Measurements from ENCODE around the gene GRAMD2A.
"Not testable (repeated sequence)": the region's sequence is repeated elsewhere in the genome, so short reads cannot be mapped to it uniquely, and the experiment has no call there.

GRAMD2A gene

GRCh38 chr15:72182673-72183072 lies 14.9 kb downstream of the GRAMD2A start:
- DNase-seq, result no peak

- no peak for DNase-seq
Observed at GRCh38 chr15:72182244-72182643, 15.3 kb downstream of the GRAMD2A start.

- DNase-seq, result no peak
Observed at GRCh38 chr15:72180761-72181324, 16.7 kb downstream of the GRAMD2A start.

- no peak for DNase-seq
Observed at GRCh38 chr15:72179950-72180581, 17.5 kb downstream of the GRAMD2A start.

GRCh38 chr15:72178976-72179585 lies 18.5 kb downstream of the GRAMD2A start:
- DNase-seq, result no peak

DNA sequence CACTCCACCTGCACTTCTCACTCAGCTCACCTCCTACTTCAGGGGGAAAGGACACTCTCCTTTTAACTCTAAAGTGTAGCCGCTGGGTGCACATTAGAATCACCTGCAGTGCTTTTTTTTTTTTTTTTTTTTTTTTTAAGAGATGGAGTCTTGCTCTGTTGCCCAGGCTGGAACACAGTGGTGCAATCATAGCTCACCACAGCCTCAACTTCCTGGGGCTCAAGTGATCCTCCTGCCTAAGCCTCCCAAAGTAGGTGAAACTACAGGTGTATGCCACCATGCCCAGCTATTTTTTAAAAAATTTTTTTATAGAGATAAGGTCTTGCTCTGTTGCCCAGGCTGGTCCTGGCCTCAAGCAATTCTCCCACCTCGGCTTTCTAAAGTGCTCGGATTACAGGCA lies 20.8 kb downstream of the GRAMD2A start:
- DNase-seq, result no peak

- DNase-seq, result no peak
Observed at GRCh38 chr15:72176159-72176558, 21.4 kb downstream of the GRAMD2A start.

DNA sequence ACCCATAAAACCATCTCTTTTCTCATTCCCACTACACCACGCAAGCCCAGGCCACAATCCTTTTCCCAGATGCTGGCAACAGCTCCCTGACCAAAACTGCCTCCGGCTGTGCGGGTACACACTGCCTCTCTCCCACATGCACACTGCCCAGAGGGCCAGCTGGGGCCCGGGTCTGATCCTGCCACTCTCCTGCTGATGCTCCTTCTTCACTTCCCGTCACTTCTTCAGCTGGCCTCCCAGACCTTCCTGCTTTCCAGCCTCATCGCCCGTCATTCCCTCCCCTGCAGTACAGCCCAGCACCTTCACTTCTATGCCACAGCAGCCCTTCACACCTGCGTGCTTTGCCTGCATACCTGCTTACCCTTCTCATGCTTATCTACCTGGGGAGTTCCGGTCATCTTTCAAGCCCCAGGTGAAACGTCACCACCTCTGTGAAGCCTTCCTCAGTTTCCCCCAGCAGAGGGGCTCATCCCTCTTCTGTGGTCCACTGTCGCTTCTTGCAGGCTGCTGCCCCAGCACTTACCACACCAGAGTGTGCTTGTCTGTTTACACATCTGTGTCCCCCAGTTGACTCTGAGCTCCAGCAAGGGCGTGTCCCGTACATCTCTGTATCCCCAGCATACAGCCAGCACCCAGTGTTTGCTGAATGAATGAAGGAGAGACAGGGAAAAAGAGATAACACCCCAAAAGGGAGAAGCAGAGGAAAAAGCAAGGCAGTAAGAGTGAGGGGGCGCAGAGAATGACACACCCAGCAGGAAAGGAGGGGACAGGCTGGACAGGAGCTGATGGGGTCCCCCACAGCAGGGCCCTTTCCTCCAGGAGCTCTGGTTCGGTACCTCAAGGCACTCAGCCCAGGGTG lies 22.2 kb downstream of the GRAMD2A start:
- no peak for DNase-seq

- no peak for DNase-seq
Observed at GRCh38 chr15:72174551-72175165, 22.9 kb downstream of the GRAMD2A start.

DNA sequence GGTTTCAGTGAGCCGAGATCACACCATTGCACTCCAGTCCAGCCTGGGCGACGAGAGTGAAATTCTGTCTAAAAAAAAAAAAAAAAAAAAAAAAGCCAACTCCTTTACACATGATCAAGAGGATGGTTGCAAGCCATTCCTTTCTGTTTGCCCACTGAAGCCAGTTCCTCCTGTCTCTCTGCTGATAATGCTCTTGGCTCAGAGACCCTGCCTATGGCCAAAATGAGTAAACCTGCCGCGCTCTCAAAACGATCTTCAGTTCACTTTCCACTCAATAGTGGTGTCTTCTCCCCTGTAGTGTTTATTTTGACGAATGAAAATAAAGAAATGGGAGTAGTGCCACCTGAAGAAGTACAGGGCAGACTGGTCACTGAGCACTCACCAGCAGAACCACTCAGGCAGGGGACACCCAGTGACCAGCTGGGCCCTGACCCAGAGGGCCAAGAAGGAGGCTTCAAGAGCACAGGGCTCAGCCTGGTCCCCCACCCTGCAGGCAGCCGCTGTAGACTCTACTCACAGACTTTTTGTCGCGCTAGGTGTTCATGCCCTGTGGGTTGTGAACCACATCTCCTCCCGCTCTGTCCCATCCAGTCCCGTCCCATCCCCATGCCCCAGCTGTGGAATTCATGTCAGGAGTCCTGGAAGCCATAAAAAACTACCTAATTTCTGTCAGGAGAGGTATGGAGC lies 23.6 kb downstream of the GRAMD2A start:
- DNase-seq, result no peak

- DNase-seq, result no peak
Observed at GRCh38 chr15:72173401-72173800, 24.2 kb downstream of the GRAMD2A start.

GRCh38 chr15:72172796-72173195 lies 24.8 kb downstream of the GRAMD2A start:
- no peak for DNase-seq

DNA sequence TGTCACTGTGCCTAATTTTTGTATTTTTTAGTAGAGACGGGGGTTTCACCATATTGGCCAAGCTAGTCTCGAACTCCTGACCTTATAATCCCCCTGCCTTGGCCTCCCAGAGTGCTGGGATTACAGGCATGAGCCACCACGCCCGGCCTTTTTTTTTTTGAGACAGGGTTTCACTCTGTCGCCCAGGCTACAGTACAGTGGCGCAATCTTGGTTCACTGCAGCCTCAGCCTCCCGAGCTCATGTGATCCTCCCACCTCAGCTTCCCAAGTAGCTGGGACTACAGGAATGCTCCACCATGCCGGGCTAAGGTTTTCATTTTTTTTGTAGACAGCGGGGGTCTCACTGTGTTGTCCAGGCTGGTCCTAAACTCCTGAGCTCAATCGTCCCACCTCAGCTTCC lies 25.6 kb downstream of the GRAMD2A start:
- not testable (repeated sequence) for DNase-seq

DNA sequence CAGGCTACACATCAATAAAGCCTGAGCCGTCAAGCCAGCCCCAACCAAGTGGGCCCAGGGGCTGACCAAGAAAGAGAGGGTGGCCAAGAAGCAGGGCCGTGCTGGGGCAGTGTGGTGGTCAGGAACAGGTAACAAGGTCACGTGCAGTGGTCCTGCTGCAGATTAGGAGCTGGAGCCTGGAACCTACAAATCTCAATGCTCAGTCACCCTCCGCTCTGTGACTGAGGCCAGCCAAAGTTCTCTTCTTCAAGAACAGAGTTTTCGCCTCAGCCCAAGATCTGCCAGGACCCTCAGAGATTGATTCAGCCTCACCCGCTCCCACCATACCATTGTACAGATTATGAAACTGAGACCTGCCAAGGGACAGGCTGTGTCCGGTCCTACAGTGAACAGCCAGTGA lies 26.9 kb downstream of the GRAMD2A start:
- DNase-seq, result no peak

- DNase-seq, result no peak
Observed at GRCh38 chr15:72169921-72170611, 27.5 kb downstream of the GRAMD2A start.

GRCh38 chr15:72169236-72169920 lies 28.2 kb downstream of the GRAMD2A start:
- no peak for DNase-seq

- no peak for DNase-seq
Observed at GRCh38 chr15:72168808-72169190, 28.8 kb downstream of the GRAMD2A start.

- DNase-seq, result no peak
Observed at GRCh38 chr15:72168131-72168807, 29.3 kb downstream of the GRAMD2A start.

- DNase-seq, result no peak
Observed at GRCh38 chr15:72167445-72167844, 30.1 kb downstream of the GRAMD2A start.

GRCh38 chr15:72166716-72167417 lies 30.7 kb downstream of the GRAMD2A start:
- DNase-seq, result no peak
